HepG2 (cell line): Measurements from ENCODE around the gene SLC36A3. TPM values are rescaled to one million over a fixed set of nuclear protein-coding genes. Genes with fewer than 3 reads are reported as not detected.

Source experiments
- ADNP ChIP-seq: sonication (generic); formaldehyde crosslinking; IDR thresholded peaks from 2 replicates; pipeline ENCODE4 v1.4.0; 2020; ENCODE audit warnings: missing genetic modification reagents
- BORCS8-MEF2B ChIP-seq: sonication (generic); formaldehyde crosslinking; IDR thresholded peaks from 2 replicates; pipeline ENCODE4 v1.8.0; 2022; ENCODE audit warnings: mild to moderate bottlenecking, missing genetic modification reagents
- FOSL2 ChIP-seq: sonication (generic); formaldehyde crosslinking; IDR thresholded peaks from 2 replicates; pipeline ENCODE4 v1.4.0; 2020; ENCODE audit warnings: missing genetic modification reagents
- GZF1 ChIP-seq: sonication (generic); formaldehyde crosslinking; IDR thresholded peaks from 2 replicates; pipeline ENCODE4 v1.5.1; 2020; ENCODE audit warnings: mild to moderate bottlenecking, missing genetic modification reagents
- ISL2 ChIP-seq: sonication (generic); formaldehyde crosslinking; IDR thresholded peaks from 2 replicates; pipeline ENCODE4 v1.5.0; 2020; ENCODE audit warnings: missing genetic modification reagents
- MED13 ChIP-seq: sonication (generic); formaldehyde crosslinking; IDR thresholded peaks from 2 replicates; pipeline ENCODE4 v1.5.0; 2020; ENCODE audit warnings: missing genetic modification reagents
- MED8 ChIP-seq: sonication (generic); formaldehyde crosslinking; IDR thresholded peaks from 2 replicates; pipeline ENCODE4 v1.8.1; 2023; ENCODE audit warnings: mild to moderate bottlenecking, missing genetic modification reagents; ENCODE audit not compliant: insufficient replicate concordance
- MYC ChIP-seq: sonication (generic); formaldehyde crosslinking; IDR thresholded peaks from 2 replicates; pipeline ENCODE4 v1.9.0; 2021; ENCODE audit warnings: missing genetic modification reagents, borderline replicate concordance
- MYNN ChIP-seq: sonication (generic); formaldehyde crosslinking; IDR thresholded peaks from 2 replicates; pipeline ENCODE4 v1.4.0; 2020; ENCODE audit warnings: mild to moderate bottlenecking, low read depth, missing genetic modification reagents
- NR1H2 ChIP-seq: sonication (generic); formaldehyde crosslinking; IDR thresholded peaks from 2 replicates; pipeline ENCODE4 v1.8.1; 2022; ENCODE audit warnings: low read depth, missing genetic modification reagents, borderline replicate concordance
- PHB2 ChIP-seq: fragments of 450-650 bp; IDR thresholded peaks from 2 replicates; pipeline ENCODE4 v1.6.1; 2018; ENCODE audit not compliant: partially characterized antibody
- PPARG ChIP-seq: conservative IDR thresholded peaks from 2 replicates; pipeline ENCODE4 v1.6.1; 2016; ENCODE audit warnings: missing biosample characterization, missing genetic modification reagents
- RELA ChIP-seq: sonication (generic); formaldehyde crosslinking; IDR thresholded peaks from 2 replicates; pipeline ENCODE4 v1.4.0; 2020; ENCODE audit warnings: missing genetic modification reagents
- SP140L ChIP-seq: sonication (generic); formaldehyde crosslinking; IDR thresholded peaks from 2 replicates; pipeline ENCODE4 v1.4.0; 2020; ENCODE audit warnings: missing genetic modification reagents, borderline replicate concordance
- SRY ChIP-seq: sonication (generic); formaldehyde crosslinking; IDR thresholded peaks from 2 replicates; pipeline ENCODE4 v1.8.0; 2022; ENCODE audit warnings: mild to moderate bottlenecking, missing genetic modification reagents
- TCF7L2 ChIP-seq: IDR thresholded peaks from 2 replicates; pipeline ENCODE4 v1.6.1; 2011; ENCODE audit warnings: mild to moderate bottlenecking, low read depth, low read length, moderate library complexity
- XBP1 ChIP-seq: sonication (generic); formaldehyde crosslinking; IDR thresholded peaks from 2 replicates; pipeline ENCODE4 v1.5.0; 2020; ENCODE audit warnings: missing genetic modification reagents
- ZNF136 ChIP-seq: sonication (generic); formaldehyde crosslinking; IDR thresholded peaks from 2 replicates; pipeline ENCODE4 v1.8.1; 2022; ENCODE audit warnings: low read depth, mild to moderate bottlenecking, moderate library complexity, missing genetic modification reagents
- ZNF143 ChIP-seq: sonication (generic); formaldehyde crosslinking; IDR thresholded peaks from 2 replicates; pipeline ENCODE4 v1.4.0; 2020; ENCODE audit warnings: missing genetic modification reagents
- ZNF160 ChIP-seq: sonication (generic); formaldehyde crosslinking; IDR thresholded peaks from 2 replicates; pipeline ENCODE4 v1.8.0; 2022; ENCODE audit warnings: mild to moderate bottlenecking, inconsistent platforms, missing genetic modification reagents
- ZNF260 ChIP-seq: sonication (generic); formaldehyde crosslinking; IDR thresholded peaks from 2 replicates; pipeline ENCODE4 v1.4.0; 2020; ENCODE audit warnings: missing genetic modification reagents, low read depth, mild to moderate bottlenecking, borderline replicate concordance
- ZNF598 ChIP-seq: sonication (generic); formaldehyde crosslinking; IDR thresholded peaks from 2 replicates; pipeline ENCODE4 v1.5.1; 2020; ENCODE audit warnings: mild to moderate bottlenecking, missing genetic modification reagents, borderline replicate concordance
- ZNF607 ChIP-seq: sonication (generic); formaldehyde crosslinking; IDR thresholded peaks from 2 replicates; pipeline ENCODE4 v1.5.1; 2020; ENCODE audit warnings: missing genetic modification reagents, mild to moderate bottlenecking, borderline replicate concordance
- ZNF839 ChIP-seq: sonication (generic); formaldehyde crosslinking; IDR thresholded peaks from 2 replicates; pipeline ENCODE4 v1.4.0; 2020; ENCODE audit warnings: missing genetic modification reagents, mild to moderate bottlenecking, borderline replicate concordance
- polyA plus RNA-seq, 8 experiments: library from polyadenylated mRNA; depleted of rRNA in 3 of 8; stranded (reverse) in 7 of 8; unstranded in 1 of 8; fragments of >200 nt; fragmentation: Illumina TruSeq in 4 of 8; extraction: Trizol in 4 of 8; gene quantifications; 2 replicates each; pipeline versions ENCODE4 v1.2.1 to v1.2.3, GENCODE V29; 2011 to 2016; ENCODE audit warnings: low read depth in 4 of 8, missing spikeins in 1 of 8, mixed read lengths in 1 of 8; ENCODE audit not compliant: insufficient read depth in 1 of 8
- total RNA-seq, 5 experiments: library from RNA; depleted of rRNA; stranded (reverse); fragments of >200 nt; fragmentation: Illumina TruSeq; extraction: Trizol; gene quantifications; 2 replicates each; pipeline ENCODE4 v1.2.3, GENCODE V29; 2016; ENCODE audit warnings: low read depth in 1 of 5
- TF ChIP-seq, protein P1 (sequence below): sonication (generic); formaldehyde crosslinking; IDR thresholded peaks from 2 replicates; pipeline ENCODE4 v1.5.0; 2020; ENCODE audit warnings: mild to moderate bottlenecking, low read depth, missing genetic modification reagents, borderline replicate concordance
- TF ChIP-seq, protein P2 (sequence below): sonication (generic); formaldehyde crosslinking; IDR thresholded peaks from 2 replicates; pipeline ENCODE4 v1.4.0; 2020; ENCODE audit warnings: missing genetic modification reagents
- TF ChIP-seq, protein P3 (sequence below): sonication (generic); formaldehyde crosslinking; IDR thresholded peaks from 2 replicates; pipeline ENCODE4 v1.5.1; 2020; ENCODE audit warnings: missing genetic modification reagents, mild to moderate bottlenecking, borderline replicate concordance

Gene SLC36A3
- total and polyA plus RNA-seq, 2 of the 13 experiments (the other 11 are each of a cell fraction or from before 2014, with no cell fraction given) = not detected

DNA sequence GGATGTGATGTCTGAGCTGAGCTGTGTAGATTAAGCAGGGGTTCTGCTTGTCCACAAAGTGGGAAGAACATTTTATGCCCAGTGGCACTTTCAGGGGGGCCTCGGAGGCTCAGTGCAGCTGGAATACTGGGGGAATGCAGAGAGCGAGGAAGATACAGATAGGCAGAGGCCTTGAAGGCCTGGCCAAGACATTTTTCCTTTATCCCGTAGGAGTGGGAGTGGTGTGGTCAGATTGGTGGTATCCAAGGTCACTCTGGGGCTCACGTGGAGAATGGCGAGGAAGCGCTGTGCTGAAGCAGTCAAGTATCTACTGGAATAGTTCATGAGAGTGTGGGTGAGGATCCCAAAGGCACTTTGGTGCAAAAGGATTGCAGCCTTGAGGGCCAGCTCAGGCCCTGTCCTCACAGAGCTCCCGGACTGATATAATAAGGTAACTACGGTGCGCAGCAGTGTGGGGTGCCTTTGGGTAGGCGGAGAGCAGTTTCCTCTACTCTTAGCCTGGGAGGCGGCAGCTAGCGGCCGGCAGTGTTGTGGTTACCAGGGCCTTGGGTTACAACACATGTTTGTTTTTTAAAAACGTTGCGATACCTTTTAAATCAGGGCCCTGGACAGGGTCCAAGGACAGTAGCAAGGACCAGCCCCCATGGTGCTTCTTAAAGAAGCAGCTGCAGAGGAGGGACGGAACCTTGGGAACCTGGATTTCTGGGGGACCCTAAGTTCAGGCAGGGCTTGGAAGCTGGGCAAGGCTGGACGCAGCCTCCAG is 68.9 kb downstream of the SLC36A3 start (continued):
- TF ChIP-seq PPARG (CRISPR knock-in tag) = no peak
- TF ChIP-seq SRY (CRISPR knock-in tag) = no peak
- no peak for TF ChIP-seq TCF7L2
- TF ChIP-seq MED13 (CRISPR knock-in tag) = no peak
- TF ChIP-seq, protein P1, sequence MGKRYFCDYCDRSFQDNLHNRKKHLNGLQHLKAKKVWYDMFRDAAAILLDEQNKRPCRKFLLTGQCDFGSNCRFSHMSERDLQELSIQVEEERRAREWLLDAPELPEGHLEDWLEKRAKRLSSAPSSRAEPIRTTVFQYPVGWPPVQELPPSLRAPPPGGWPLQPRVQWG (CRISPR knock-in tag) = no peak
- no peak for TF ChIP-seq ZNF839
- TF ChIP-seq MED8 (CRISPR knock-in tag) = no peak
- no peak for TF ChIP-seq ADNP (CRISPR knock-in tag)
- no peak for TF ChIP-seq PHB2
- TF ChIP-seq, protein P2, sequence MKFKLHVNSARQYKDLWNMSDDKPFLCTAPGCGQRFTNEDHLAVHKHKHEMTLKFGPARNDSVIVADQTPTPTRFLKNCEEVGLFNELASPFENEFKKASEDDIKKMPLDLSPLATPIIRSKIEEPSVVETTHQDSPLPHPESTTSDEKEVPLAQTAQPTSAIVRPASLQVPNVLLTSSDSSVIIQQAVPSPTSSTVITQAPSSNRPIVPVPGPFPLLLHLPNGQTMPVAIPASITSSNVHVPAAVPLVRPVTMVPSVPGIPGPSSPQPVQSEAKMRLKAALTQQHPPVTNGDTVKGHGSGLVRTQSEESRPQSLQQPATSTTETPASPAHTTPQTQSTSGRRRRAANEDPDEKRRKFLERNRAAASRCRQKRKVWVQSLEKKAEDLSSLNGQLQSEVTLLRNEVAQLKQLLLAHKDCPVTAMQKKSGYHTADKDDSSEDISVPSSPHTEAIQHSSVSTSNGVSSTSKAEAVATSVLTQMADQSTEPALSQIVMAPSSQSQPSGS = peak; percentile 77
- no peak for TF ChIP-seq SP140L (CRISPR knock-in tag)
- TF ChIP-seq ZNF598 (CRISPR knock-in tag) = no peak
- TF ChIP-seq RELA = no peak
- 0 out of 2 replicates have a peak, but pooled peaks have one; percentile 29 for TF ChIP-seq BORCS8-MEF2B (CRISPR knock-in tag)
- TF ChIP-seq ZNF136 (CRISPR knock-in tag) = no peak; the same call in 1 of the 2 replicates
- TF ChIP-seq ZNF160 (CRISPR knock-in tag) = no peak
- TF ChIP-seq ISL2 = peak; percentile 65
- TF ChIP-seq XBP1 (CRISPR knock-in tag) = no peak
- TF ChIP-seq MYC = no peak
- no peak for TF ChIP-seq MYNN
- TF ChIP-seq, protein P3, sequence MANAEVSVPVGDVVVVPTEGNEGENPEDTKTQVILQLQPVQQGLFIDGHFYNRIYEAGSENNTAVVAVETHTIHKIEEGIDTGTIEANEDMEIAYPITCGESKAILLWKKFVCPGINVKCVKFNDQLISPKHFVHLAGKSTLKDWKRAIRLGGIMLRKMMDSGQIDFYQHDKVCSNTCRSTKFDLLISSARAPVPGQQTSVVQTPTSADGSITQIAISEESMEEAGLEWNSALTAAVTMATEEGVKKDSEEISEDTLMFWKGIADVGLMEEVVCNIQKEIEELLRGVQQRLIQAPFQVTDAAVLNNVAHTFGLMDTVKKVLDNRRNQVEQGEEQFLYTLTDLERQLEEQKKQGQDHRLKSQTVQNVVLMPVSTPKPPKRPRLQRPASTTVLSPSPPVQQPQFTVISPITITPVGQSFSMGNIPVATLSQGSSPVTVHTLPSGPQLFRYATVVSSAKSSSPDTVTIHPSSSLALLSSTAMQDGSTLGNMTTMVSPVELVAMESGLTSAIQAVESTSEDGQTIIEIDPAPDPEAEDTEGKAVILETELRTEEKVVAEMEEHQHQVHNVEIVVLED (CRISPR knock-in tag) = peak; percentile 35; the same call in 1 of the 2 replicates
- peak; percentile 100 for TF ChIP-seq GZF1 (CRISPR knock-in tag)
- TF ChIP-seq ZNF143 = 0 out of 2 replicates have a peak, but pooled peaks have one; percentile 5
- no peak; the same call in 1 of the 2 replicates for TF ChIP-seq FOSL2
- no peak for TF ChIP-seq ZNF607
- no peak for TF ChIP-seq ZNF260
- no peak for TF ChIP-seq NR1H2 (CRISPR knock-in tag)
